ENCODE data around the gene ERC2.

ERC2 gene

DNA sequence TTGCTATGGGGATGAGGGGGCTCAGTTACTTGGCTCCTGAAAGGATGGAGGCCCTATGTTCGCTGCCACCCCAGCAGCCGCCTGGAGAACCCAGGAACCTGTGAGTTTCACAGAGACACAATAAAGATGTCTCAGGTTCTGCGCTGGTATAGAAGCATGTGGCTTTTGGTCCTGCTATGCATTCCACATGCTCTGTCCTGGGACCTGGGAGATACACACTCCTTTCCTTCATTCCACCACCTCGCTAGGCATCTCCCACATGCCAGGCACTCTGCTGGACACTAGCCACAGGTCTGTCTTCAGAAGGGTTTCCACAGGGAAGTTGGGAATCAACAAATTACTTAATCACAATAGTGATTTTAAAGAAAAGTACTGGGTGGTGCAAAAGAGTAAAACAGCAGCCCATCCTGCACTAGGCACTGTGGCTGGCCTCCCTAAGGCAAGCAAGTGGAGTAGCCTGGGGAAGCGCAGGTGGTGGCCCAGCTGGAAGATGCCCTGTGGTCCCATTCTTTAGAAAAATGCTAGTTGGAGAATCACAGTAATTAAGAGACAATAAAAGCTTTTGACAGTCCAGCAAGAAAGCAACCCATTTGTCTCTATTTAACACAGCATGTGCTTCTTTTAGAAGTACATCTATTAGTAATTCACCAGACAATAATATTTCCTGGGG is 572.2 kb downstream of the ERC2 start:
- FAIRE-seq: no peak
- no peak for DNase-seq (ENCODE audit: low spot score)

DNA sequence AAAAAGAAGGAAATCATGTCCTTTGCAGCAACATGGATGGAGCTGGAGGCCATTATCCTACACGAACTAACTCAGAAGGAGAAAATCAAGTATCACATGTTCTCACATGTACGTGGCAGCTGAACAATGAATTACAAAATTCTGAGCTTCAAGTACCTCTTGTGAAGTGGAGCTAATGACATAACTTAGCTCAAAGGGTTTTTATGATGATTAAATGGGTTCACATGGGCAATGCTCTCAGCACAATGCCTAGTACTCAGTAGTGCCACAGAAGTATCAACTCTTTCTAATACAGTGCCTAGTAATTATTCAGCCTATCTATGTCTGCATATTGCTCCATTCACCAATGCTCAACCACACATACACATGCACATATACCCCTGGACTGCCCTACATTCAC is 573.7 kb downstream of the ERC2 start:
- DNase-seq (ENCODE audit: low spot score) (no peak), FAIRE-seq (no peak)

DNA sequence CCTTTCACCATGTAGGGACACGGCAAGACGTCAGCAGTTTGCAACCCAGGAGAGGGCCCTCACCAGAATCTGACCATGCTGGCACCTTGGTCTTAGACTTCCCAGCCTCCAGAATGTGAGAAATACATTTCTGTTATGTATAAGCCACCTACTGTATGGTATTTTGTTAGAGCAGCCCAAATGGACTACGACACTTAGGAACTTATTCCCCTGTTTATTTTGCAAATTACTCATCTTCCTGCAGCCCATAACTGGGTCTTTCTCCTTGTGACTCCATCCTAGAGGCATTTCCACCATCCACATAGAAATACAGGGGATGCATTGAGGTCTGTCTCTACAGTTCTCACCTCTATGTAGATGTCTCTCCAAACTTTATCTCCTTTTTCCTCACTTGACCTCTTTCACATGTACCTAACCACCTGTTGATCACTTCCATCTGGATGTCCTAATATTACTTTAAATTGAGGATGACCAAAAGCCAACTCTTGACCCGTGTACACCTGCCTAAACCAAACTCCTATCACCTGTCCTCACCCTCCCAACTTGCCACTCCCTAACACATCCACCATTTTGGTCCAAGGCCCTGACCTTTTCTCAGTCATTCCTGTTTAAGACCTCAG is 575.1 kb downstream of the ERC2 start:
- no peak for DNase-seq (ENCODE audit: low spot score)
- FAIRE-seq: no peak

DNA sequence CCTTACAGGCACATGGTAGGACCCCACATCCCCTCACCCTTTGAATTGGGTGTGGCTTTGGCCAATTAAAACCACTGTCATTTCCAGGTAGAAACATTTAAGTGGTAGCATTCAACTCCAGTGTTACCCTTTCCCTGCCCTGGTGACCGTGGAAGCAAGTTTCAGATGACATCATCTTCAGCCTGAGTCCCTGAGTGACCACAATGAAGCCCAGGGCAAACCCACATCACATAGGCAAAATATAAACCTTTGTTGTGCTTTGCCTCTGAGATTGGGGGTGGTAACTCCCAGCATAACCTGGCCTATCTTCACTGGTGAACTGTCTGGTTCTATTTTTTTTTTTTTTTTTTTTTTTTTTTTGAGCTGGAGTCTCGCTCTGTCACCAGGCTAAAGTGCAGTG is 577.2 kb downstream of the ERC2 start:
- FAIRE-seq (no peak), DNase-seq (ENCODE audit: low spot score) (no peak)

DNA sequence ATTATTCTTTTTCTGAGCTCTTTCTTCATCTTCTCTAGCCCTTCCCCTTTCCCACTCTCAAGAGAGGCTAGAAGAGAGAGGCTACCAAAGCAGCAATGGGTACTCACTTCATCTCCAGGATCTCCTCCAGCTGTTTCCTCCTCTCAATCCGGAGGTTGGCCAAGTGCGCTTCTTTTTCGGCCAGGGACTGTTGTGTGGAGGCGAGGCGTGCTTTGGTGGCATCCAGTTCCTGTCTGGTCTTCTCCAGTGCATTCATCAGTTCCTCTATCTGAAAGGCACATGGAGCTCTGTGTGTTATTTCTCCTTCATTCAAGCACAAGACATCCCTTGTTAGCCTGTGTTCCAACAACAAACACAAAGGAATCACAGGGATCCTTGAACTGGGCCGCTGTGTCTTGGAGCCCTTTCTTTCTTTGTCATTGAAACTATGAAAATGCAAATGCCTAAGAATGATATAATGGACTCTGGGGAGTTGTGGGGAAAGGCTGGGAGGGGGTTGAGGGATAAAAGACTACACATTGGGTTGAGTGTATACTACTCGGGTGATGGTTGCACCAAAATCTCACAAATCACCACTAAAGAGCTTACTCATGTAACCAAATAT is 579.9 kb downstream of the ERC2 start:
- no peak for FAIRE-seq

GRCh38 chr3:55885721-55886120 is 582.5 kb downstream of the ERC2 start:
- FAIRE-seq (no peak), DNase-seq (ENCODE audit: low spot score) (peak; percentile 65)

More for the DNA sequence above, 579.9 kb downstream of the ERC2 start:
- no peak for DNase-seq (ENCODE audit: low spot score)

DNA sequence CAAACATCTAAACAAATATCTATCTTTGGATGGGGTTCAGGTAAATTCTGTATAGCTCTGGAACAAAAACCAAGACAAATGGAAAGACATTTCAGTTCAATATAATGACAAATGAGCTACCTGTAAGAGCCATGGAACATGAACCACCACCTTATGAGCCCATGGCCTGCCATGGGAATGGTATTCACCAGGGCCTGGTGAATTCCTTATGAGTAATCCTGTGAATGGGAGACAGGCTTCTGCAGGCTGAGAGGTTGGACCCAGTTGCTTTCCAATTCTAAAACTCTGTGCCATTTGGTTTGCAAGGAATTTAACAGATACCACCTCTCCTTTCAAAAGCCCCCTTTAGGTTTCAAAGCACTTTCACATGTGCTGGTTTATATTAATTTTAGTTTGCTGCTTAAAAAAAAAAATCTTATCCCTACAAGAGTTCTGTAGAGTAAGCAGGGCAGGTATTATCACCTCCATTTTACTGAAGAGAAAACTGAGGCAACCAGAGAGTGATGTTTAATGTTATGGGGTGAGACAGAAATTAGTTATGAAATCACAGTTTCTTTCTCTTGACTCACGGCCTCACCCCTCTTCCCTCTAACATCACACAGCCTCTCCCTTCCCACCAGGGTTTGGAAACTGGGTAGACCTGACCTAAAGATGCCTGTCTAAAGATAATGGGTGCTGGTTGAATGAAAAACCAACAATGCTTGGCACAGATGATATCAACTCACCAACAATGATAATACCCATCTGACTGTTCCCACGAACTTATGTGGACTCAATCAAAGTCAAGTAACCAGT is 583.6 kb downstream of the ERC2 start:
- DNase-seq (ENCODE audit: low spot score) (no peak), FAIRE-seq (no peak)

DNA sequence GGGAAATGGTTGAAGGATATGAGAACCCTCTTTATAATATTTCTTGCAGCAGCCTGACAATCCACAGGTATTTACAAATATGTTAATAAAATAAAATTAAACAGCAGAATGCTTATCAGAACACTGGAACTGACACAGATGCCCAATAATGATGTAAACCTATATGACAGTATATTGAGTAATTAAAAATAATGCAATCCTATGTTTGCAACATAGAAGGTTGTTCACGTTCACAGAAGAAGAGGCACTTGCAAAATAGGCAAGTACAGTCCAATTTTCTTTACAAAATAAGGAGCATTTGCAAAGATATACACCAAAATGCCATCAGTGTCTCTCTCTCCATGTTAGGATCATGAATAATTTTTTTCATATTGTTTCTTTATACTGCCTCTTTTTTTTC is 584.2 kb downstream of the ERC2 start:
- no peak for DNase-seq (ENCODE audit: low spot score)
- no peak for FAIRE-seq

DNA sequence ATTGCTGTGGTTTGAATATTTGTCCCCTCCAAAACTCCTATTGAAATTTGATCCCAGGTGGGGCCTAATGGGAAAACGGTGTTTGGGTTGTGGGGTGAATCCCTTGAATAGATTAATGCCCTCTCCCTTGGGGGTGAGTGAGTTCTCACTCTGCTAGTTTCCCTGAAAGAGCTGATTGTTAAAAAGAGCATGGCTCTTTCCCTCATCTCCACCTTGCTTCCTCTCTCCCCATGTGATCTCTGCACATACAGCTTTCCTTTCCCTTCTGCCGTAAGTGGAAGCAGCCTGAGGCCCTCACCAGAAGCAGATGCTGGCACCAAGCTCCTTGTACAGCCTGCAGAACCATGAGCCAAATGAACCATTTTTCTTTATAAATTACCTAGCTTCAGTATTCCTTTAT is 586.3 kb downstream of the ERC2 start:
- no peak for DNase-seq (ENCODE audit: low spot score)
- FAIRE-seq: no peak

DNA sequence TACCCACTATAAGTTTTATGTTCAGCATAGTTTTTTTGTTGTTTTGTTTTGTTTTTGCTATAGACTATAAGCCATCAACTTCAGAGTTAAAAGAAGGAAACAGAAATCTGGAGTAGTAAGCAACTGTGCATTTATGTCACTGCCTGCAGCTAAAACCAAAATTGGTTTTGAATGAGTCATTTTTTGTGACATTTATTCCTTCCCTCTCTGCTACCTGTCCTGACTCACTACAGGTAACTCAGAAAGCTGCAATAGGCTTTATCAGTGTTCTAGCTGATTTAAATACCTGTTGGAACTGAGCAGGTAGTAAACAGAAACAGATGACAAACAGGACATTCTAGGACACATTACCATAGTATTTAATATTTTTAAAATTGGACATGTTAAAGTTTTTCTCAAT is 587.9 kb downstream of the ERC2 start:
- FAIRE-seq (no peak), DNase-seq (ENCODE audit: low spot score) (no peak)

DNA sequence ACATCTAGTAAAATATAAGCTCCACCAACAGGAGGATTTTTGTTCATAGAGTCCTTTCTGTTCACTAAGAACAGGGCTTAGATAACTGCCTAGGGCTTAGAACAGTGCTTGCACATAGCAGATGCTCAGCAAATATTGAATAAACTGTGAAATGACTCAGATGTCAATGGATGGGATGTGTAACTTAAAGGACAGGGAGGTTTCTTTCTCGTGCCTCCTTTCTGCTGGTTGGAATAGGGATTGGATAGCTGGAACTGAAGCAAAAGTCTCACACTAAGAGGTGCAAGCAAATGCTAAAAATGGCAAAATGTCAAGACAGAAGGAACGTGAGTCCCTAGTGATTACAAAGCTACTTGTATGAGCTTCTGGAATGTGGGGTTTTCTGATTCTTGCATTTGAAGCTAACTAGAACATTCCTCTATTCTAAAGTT is 588.4 kb downstream of the ERC2 start:
- FAIRE-seq (no peak), DNase-seq (ENCODE audit: low spot score) (no peak)

- FAIRE-seq: no peak
- DNase-seq (ENCODE audit: low spot score): no peak
Observed at GRCh38 chr3:55877703-55878102, 590.6 kb downstream of the ERC2 start.

- no peak for DNase-seq (ENCODE audit: low spot score)
- FAIRE-seq: no peak
Observed at GRCh38 chr3:55876560-55876959, 591.7 kb downstream of the ERC2 start.

- FAIRE-seq: no peak
- DNase-seq (ENCODE audit: low spot score): no peak
Observed at GRCh38 chr3:55875113-55875512, 593.2 kb downstream of the ERC2 start.

DNA sequence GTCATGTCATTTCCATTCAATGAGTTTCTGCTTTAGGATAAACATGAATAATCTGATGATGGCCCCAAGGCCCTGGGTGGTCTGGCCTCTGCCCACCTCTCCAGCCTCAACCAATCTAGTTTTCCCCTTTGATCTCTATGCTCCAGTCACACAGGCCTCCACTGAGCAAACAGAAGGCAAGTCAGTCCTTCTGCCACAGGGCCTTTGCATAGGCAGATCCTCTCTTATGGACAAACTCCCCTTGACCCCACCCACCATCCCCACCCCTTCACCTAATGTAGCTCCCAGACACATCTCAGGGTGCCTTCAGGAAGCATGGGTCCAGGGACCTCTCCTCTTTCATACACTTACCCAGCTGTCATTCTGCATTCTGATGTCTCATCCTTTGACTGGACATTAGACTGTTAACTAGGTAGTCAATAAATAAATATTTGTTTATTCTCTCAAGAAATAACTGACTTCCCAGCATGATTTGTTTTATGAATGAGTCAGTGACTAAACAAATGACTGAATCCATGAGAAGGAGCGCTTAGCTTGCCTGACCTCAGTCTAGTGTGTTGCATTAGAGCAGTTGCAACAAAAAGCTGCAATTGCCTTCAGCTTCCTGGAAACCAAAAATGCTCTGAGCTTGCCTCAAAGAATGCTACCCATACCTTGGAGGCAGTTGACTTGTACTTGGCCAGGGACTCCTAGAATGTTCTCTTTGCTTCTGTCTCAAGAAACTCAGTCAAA is 594.6 kb downstream of the ERC2 start:
- FAIRE-seq (no peak), DNase-seq (ENCODE audit: low spot score) (no peak)

DNA sequence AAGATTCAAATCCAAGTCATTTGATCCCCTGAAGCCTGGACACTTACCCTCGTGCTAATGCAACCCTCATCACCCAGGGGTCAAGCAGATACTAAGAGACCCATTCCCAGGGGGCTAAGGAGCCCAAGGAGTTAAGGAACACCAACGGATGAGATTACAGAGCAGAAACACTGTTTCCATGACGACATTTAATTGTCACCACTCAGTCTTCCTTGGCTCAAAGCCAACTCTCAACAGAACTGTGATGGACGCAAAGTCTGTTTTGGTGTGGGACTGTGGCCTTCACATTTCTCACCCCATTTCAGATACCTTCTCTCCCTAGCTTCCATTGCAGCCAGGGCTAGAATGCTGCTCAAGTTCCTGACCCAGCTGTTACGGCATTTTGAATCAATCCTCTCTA is 597.7 kb downstream of the ERC2 start:
- DNase-seq (ENCODE audit: low spot score) (no peak), FAIRE-seq (no peak)

- FAIRE-seq (no peak), DNase-seq (ENCODE audit: low spot score) (no peak)
Observed at GRCh38 chr3:55868347-55868746, 599.9 kb downstream of the ERC2 start.

DNA sequence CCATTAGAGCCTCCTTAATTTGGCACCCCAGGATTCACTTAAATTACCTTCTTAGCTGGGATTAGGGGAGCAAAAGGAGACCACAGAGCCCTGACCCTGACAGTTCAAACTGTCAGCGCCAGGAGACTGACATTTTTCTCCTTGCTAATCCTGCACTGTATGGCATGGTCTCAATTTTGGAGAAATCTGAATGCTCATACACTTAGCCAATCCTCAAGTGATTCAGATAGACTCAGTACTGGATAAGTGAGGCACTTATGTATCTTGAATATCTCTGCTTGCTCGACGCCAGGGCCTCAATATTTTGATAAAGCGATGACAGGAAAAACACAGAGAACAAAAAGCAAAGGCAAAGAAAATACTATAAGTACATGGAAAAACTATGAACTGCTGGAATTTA is 605.2 kb downstream of the ERC2 start:
- DNase-seq (ENCODE audit: low spot score): no peak
- no peak for FAIRE-seq

DNA sequence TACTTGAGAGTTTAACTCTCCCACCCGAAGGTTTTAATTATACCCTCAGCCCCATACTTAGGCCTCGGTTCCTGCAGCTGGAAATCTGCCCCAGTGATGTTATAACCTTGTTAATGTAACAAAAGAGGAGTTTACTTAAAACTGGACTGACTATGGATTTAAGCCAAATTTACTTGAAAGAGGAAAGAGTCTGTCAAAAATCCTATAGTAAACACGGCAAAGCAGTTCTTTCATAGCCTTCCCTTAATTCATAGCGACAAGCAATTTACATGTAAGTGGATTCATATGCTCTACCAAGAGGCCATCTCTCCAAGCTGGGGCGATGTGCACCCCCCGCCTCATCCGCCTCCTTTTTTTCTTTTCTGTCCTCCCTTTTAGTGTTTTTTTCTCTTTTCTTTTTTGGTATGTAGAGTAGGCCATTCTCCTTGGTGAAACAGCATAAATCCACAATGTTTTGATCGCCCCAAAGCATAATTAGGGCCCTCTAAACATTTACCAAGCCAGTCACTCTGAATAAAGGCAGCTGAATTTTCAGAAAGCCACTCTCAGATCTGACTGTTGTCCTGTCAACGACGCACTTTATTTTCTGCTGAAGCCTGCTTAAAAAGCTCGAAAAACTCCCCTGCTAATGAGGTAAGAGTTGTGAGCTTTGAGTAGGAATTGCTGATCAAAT is 608.1 kb downstream of the ERC2 start:
- no peak for DNase-seq (ENCODE audit: low spot score)
- no peak for FAIRE-seq

GRCh38 chr3:55859305-55859704 is 609.0 kb downstream of the ERC2 start:
- DNase-seq (ENCODE audit: low spot score) (no peak), FAIRE-seq (no peak)

- no peak for DNase-seq (ENCODE audit: low spot score)
Observed at GRCh38 chr3:55858727-55859126, 609.5 kb downstream of the ERC2 start.

More at GRCh38 chr3:55858727-55859126, 609.5 kb downstream of the ERC2 start:
- FAIRE-seq: no peak

Data from urothelium cell line (cell line).